Heart left ventricle (tissue), 16 donors: ENCODE results near the gene WSCD1. TPM values are rescaled to one million over a fixed set of nuclear protein-coding genes. Genes with fewer than 3 reads are reported as not detected.

Source experiments
- ATAC-seq, 4 donors: fragments of 200-7000 bp; cut with Tn5 transposase; one replicate each; pipeline ENCODE4 v1.9.1; 2020 to 2022; ENCODE audit warnings: moderate library complexity in 4 of 4, mild to moderate bottlenecking in 3 of 4, moderate number of reproducible peaks in 1 of 4
- DNase-seq, 5 donors: peaks; one replicate each; pipeline ENCODE4 v3.0.0-alpha.2; 2020
- H3K27ac ChIP-seq, 12 donors: fragments of 200-600 bp; sonication (generic) in 4 of 12; one replicate each; pipeline versions ENCODE4 v1.5.0 to v1.8.0; 2016 to 2022; ENCODE audit warnings: mild to moderate bottlenecking in 2 of 12
- H3K27me3 ChIP-seq, 9 donors: fragments of 200-600 bp; sonication (generic) in 2 of 9; one replicate each; pipeline versions ENCODE4 v1.5.1 to v1.8.0; 2016 to 2022; ENCODE audit warnings: mild to moderate bottlenecking in 3 of 9
- H3K36me3 ChIP-seq, 9 donors: fragments of 200-600 bp; sonication (generic) in 2 of 9; one replicate each; pipeline versions ENCODE4 v1.5.0 to v1.8.0; 2018 to 2022; ENCODE audit warnings: mild to moderate bottlenecking in 2 of 9
- H3K4me1 ChIP-seq, 12 donors: fragments of 200-600 bp; sonication (generic) in 4 of 12; one replicate each; pipeline versions ENCODE4 v1.5.0 to v1.8.0; 2016 to 2022; ENCODE audit warnings: mild to moderate bottlenecking in 3 of 12
- H3K4me3 ChIP-seq, 12 donors: fragments of 200-600 bp; sonication (generic) in 4 of 12; one replicate each; pipeline versions ENCODE4 v1.5.0 to v1.8.0; 2017 to 2022; ENCODE audit warnings: mild to moderate bottlenecking in 9 of 12, moderate library complexity in 4 of 12
- H3K9me3 ChIP-seq, 12 donors: fragments of 200-600 bp; sonication (generic) in 4 of 12; one replicate each; pipeline versions ENCODE4 v1.5.0 to v1.8.0; 2016 to 2022; ENCODE audit warnings: mild to moderate bottlenecking in 1 of 12
- POLR2A ChIP-seq, 2 donors: fragments of 450-650 bp; IDR thresholded peaks; one replicate each; pipeline ENCODE4 v1.6.1; 2017; ENCODE audit warnings: antibody characterized with exemption in 2 of 2, mild to moderate bottlenecking in 2 of 2, moderate library complexity in 2 of 2
- WGBS, 4 donors: extraction: QIAGEN DNeasy Blood & Tissue Kit in 2 of 4; methylation state at CpG; one replicate each; pipeline versions ENCODE4 v1.1.5 to v1.1.7; 2013 to 2018; 5-methylcytosine and 5-hydroxymethylcytosine counted together
- intact Hi-C, 10 donors: fragments of 100-400 bp; cut with DNase I; formaldehyde crosslinking; loops; one replicate each; pipeline versions ENCODE4 v1.11.1 to v1.14.2; 2022
- polyA plus RNA-seq, 2 donors: library from polyadenylated mRNA; stranded (reverse); fragments of 200-250 nt; gene quantifications; one replicate each; pipeline ENCODE4 v1.2.3, GENCODE V29; 2013
- total RNA-seq, 9 donors: library from RNA; depleted of rRNA in 2 of 9; stranded (reverse); fragments of >200 nt in 2 of 9; fragmentation: NEBNext Ultra II Directional in 3 of 9; extraction: Animal tissue kit (Norgen Biotek cat#: 25700) in 3 of 9; gene quantifications; one replicate each; pipeline versions ENCODE4 v1.1.0 to v1.2.4, GENCODE V29; 2016 to 2023
- TF ChIP-seq, protein P1 (sequence below), 12 donors: fragments of 200-600 bp; sonication (generic) in 4 of 12; IDR thresholded peaks; one replicate each; pipeline versions ENCODE4 v1.5.0 to v1.8.0; 2018 to 2022; ENCODE audit warnings: antibody characterized with exemption in 12 of 12, mild to moderate bottlenecking in 5 of 12
- donor health status: ischemic (EF 13 %, LVEDD 7.1; RV severe dilation, severe dysfunction).
- donor health status: healthy with polysubstance abuse.
- donor health status: DM: no; HTN: yes; CAD: no.
- donor health status: DM: no; HTN: no; CAD: no.
- donor health status: ischemic (EF 25% LVEDD 6.9; RV normal size, moderate dysfunction).
- donor health status: ischemic (EF 25% LVEDD 5.7; RV mildly dilated, moderate dysfunction).
- donor health status: healthy.
- donor health status: DM: yes; HTN: yes; CAD: no.
- donor health status: ischemic (EF 35%, LVEDD 5.7; RV mildly dilated, moderate dysfunction).
- donor health status: nonischemic (EF 11% LVEDD 7.7; RV severe dilation, severe dysfunction).
- donor health status: DM: yes; HTN: yes; CAD: no.
- donor health status: PGD.
- donor health status: ischemic (EF 29% LVEDD 5.4; RV normal size, mild dysfunction).
- donor health status: nonischemic (EF 23%, LVEDD 6.1; RV moderate dilation, normal function).

The WSCD1 gene
- total and polyA plus RNA-seq, 11 donors: 2.5 to 12.4 (median 4.4) TPM

DNA sequence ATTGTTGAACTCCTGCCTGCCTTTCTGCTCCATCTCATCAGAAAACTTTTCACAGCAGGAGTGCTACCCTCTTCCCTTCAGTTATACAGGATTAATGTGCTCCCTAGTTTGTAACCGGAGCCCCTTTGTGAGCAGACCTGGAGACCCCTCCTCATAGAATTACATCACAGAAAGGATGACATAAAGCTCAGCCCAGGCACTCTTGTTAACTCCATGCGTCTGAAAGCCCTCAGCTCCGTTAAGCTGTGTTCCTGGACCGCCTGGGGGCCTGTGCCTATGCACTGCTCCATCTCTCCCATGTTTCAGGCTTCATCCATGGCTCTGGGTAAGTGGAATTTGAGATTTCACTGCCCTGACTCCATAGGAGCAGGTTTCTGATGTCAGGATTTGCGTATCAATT, 7.6 kb downstream of the WSCD1 start:
- DNase-seq (no peak), ATAC-seq (no peak)
- peaks cover 0 to 5% (median 0%) of the 10 kb centered on the region in 9 donors for H3K27me3 ChIP-seq
- H3K4me1 ChIP-seq: no peaks in the 10 kb centered on the region
- no peaks in the 10 kb centered on the region for H3K9me3 ChIP-seq
- 75 to 87% (median 86%) methylated on average over 5 of the region's 5 CpGs for WGBS, 4 donors
- peaks cover 0 to 6% (median 0%) of the 10 kb centered on the region in 9 donors for H3K36me3 ChIP-seq
- intact Hi-C loops: no loop called here
- H3K27ac ChIP-seq: no peak overlapping the region
- no peak overlapping the region for H3K4me3 ChIP-seq
- TF ChIP-seq, protein P1, sequence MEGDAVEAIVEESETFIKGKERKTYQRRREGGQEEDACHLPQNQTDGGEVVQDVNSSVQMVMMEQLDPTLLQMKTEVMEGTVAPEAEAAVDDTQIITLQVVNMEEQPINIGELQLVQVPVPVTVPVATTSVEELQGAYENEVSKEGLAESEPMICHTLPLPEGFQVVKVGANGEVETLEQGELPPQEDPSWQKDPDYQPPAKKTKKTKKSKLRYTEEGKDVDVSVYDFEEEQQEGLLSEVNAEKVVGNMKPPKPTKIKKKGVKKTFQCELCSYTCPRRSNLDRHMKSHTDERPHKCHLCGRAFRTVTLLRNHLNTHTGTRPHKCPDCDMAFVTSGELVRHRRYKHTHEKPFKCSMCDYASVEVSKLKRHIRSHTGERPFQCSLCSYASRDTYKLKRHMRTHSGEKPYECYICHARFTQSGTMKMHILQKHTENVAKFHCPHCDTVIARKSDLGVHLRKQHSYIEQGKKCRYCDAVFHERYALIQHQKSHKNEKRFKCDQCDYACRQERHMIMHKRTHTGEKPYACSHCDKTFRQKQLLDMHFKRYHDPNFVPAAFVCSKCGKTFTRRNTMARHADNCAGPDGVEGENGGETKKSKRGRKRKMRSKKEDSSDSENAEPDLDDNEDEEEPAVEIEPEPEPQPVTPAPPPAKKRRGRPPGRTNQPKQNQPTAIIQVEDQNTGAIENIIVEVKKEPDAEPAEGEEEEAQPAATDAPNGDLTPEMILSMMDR (IDR thresholded peaks at IDR 0.05): no peak

- H3K27me3 ChIP-seq: peaks cover 0 to 5% (median 0%) of the 10 kb centered on the region in 9 donors
- H3K36me3 ChIP-seq: peaks cover 0 to 6% (median 0%) of the 10 kb centered on the region in 9 donors
- no peak for ATAC-seq
- H3K4me3 ChIP-seq: no peak overlapping the region
- no peak for DNase-seq
- H3K27ac ChIP-seq: no peak overlapping the region
- TF ChIP-seq, protein P1 (IDR thresholded peaks at IDR 0.05): no peak
- TF ChIP-seq POLR2A (IDR thresholded peaks at IDR 0.05): no peak
- H3K9me3 ChIP-seq: no peaks in the 10 kb centered on the region
- WGBS, 4 donors: 82 to 85% (median 84%) methylated on average over 9 of the region's 9 CpGs
- intact Hi-C loops: no loop called here
- no peaks in the 10 kb centered on the region for H3K4me1 ChIP-seq
Measured at GRCh38 chr17:6078458-6078871, 8.3 kb downstream of the WSCD1 start.

DNA sequence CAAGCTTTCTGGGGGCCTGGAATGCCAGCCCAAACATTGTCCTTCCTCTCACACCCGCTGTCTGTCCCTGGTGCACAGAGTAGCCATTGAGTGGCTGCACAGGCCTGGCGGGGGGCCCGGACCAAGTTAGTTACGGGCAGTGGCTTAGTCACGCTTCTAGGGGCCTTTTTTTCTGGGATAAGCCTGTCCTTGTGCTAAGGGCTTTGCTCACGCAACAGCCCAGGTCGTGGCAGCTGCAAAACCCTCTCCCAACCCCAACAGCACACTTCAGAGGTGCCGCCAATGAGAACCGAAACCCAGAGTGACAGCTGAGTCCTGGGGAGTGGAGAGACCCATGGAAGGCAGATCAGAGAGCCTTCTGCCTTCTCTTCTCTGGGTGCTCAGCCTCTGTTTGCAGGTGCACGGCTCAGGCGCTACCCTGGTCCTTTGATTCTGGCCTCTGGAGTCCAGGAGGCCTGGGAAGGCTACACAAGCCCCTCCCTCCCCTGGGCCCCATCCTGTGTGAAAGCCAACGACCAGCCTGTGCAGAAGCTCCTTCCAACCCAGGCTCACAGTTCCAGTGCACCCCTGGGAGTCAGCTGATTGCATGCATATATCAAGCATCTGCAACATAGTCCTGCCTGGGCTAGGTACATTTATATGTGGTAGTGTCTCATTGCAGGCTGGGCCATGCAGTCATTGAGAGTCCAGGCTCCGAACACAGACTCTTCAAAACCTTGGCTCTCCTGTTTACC, 9.1 kb downstream of the WSCD1 start:
- intact Hi-C loops: no loop called here
- 80 to 89% (median 84%) methylated on average over 8 to 13 of the region's 13 CpGs for WGBS, 4 donors
- TF ChIP-seq, protein P1 (IDR thresholded peaks at IDR 0.05): no peak
- TF ChIP-seq POLR2A (IDR thresholded peaks at IDR 0.05): no peak
- DNase-seq: no peak
- H3K36me3 ChIP-seq: peaks cover 0 to 6% (median 0%) of the 10 kb centered on the region in 9 donors
- no peak for ATAC-seq
- H3K27ac ChIP-seq: no peak overlapping the region
- H3K4me1 ChIP-seq: no peaks in the 10 kb centered on the region
- H3K9me3 ChIP-seq: no peaks in the 10 kb centered on the region
- no peak overlapping the region for H3K4me3 ChIP-seq
- peaks cover 0 to 5% (median 0%) of the 10 kb centered on the region in 9 donors for H3K27me3 ChIP-seq

- ATAC-seq (no peak), DNase-seq (no peak)
- H3K9me3 ChIP-seq: no peaks in the 10 kb centered on the region
- H3K27ac ChIP-seq: no peak overlapping the region
- peaks cover 0 to 5% (median 0%) of the 10 kb centered on the region in 9 donors for H3K27me3 ChIP-seq
- intact Hi-C loops: no loop called here
- peaks cover 0 to 6% (median 0%) of the 10 kb centered on the region in 9 donors for H3K36me3 ChIP-seq
- H3K4me3 ChIP-seq: no peak overlapping the region
- TF ChIP-seq, protein P1 (IDR thresholded peaks at IDR 0.05): no peak
- no peak for TF ChIP-seq POLR2A (IDR thresholded peaks at IDR 0.05)
- WGBS, 4 donors: 81 to 89% (median 84%) methylated on average over 2 of the region's 2 CpGs
- no peaks in the 10 kb centered on the region for H3K4me1 ChIP-seq
Measured at GRCh38 chr17:6079960-6080359, 9.8 kb downstream of the WSCD1 start.
